Gastrocnemius medialis (tissue), 4 donors: Measurements from ENCODE around the gene ZNF362. TPM values are rescaled to one million over a fixed set of nuclear protein-coding genes. Genes with fewer than 3 reads are reported as not detected.

Experiments used
- ATAC-seq, 2 donors: fragments of 150-250 bp; one replicate each; pipeline ENCODE4 v1.9.1; 2016
- DNase-seq, 2 donors: peaks; one replicate each; pipeline ENCODE4 v3.0.0-alpha.2; 2019
- H3K27ac ChIP-seq, 4 donors: fragments of 200-600 bp; sonication (generic); 1 replicate in 1 of 4; 2 replicates in 3 of 4; pipeline ENCODE4 v1.5.1; 2016 to 2018; ENCODE audit warnings: mild to moderate bottlenecking in 2 of 4, moderate library complexity in 1 of 4
- H3K27me3 ChIP-seq, 3 donors: fragments of 200-600 bp; sonication (generic) in 2 of 3; 1 replicate in 1 of 3; 2 replicates in 2 of 3; pipeline versions ENCODE4 v1.5.1 to v1.6.0; 2016 to 2019; ENCODE audit warnings: mild to moderate bottlenecking in 1 of 3, moderate library complexity in 1 of 3
- H3K36me3 ChIP-seq, 2 donors: fragments of 200-600 bp; sonication (generic) in 1 of 2; one replicate each; pipeline ENCODE4 v1.5.1; 2017 to 2018
- H3K4me1 ChIP-seq, 2 donors: fragments of 200-600 bp; sonication (generic) in 1 of 2; one replicate each; pipeline ENCODE4 v1.5.1; 2016 to 2017; ENCODE audit warnings: mild to moderate bottlenecking in 2 of 2
- H3K4me3 ChIP-seq, 4 donors: fragments of 200-600 bp; sonication (generic) in 3 of 4; 1 replicate in 1 of 4; 2 replicates in 3 of 4; pipeline ENCODE4 v1.5.1; 2016 to 2019; ENCODE audit warnings: mild to moderate bottlenecking in 2 of 4
- H3K9me3 ChIP-seq, 3 donors: fragments of 200-600 bp; sonication (generic) in 2 of 3; 1 replicate in 1 of 3; 2 replicates in 2 of 3; pipeline ENCODE4 v1.5.1; 2016 to 2019
- CTCF ChIP-seq, 5 experiments: fragments of 450-650 bp in 3 of 5; fragments of 200-600 bp in 2 of 5; sonication (generic) in 2 of 5; IDR thresholded peaks in 4 of 5; conservative IDR thresholded peaks in 1 of 5; 1 replicate in 4 of 5; 2 replicates in 1 of 5; pipeline ENCODE4 v1.5.1; 2016 to 2019; ENCODE audit warnings: antibody characterized with exemption in 5 of 5, mild to moderate bottlenecking in 3 of 5, moderate library complexity in 3 of 5
- POLR2A ChIP-seq, 2 donors: fragments of 450-650 bp; IDR thresholded peaks; one replicate each; pipeline ENCODE4 v1.6.1; 2017; ENCODE audit warnings: antibody characterized with exemption in 2 of 2, mild to moderate bottlenecking in 2 of 2, moderate library complexity in 2 of 2
- in situ Hi-C, 4 donors: fragments of 200-750 bp; cut with MboI; loops; one replicate each; pipeline versions ENCODE4 v1.15.0 to v1.8.0; 2017; ENCODE audit warnings: low sequenced_read_pairs in 4 of 4
- intact Hi-C: fragments of 100-400 bp; cut with DNase I; formaldehyde crosslinking; loops from one replicate; pipeline ENCODE4 v1.15.1; 2023; ENCODE audit warnings: low total_unique reads
- total RNA-seq, 4 donors: library from RNA; depleted of rRNA; stranded (reverse); fragments of >200 nt; gene quantifications; one replicate each; pipeline versions ENCODE4 v1.1.0 to v1.2.3, GENCODE V29; 2016

ZNF362 gene
- total RNA-seq, 4 donors from 2014 or later = 6.4 to 19.2 (median 17.7) TPM

GRCh38 chr1:33339413-33339812 lies 83.1 kb downstream of the ZNF362 start:
- peak overlapping the region; percentile 94 to 99 (median 98) for H3K27ac ChIP-seq
- H3K27me3 ChIP-seq = no peaks in the 10 kb centered on the region
- H3K36me3 ChIP-seq = no peaks in the 10 kb centered on the region
- H3K4me3 ChIP-seq = peak overlapping the region; percentile 26 to 53 (median 46)
- peak in 1 of 2 donors; percentile 76 for DNase-seq
- in situ Hi-C loops (no loop called here), intact Hi-C loops (loop anchor here (5.0 kb wide), 1 partner anchor 302 kb away; the partner anchor contains the start of gene AK2)
- ATAC-seq = peak; percentile 9 to 19
- no peaks in the 10 kb centered on the region for H3K9me3 ChIP-seq
- TF ChIP-seq CTCF (IDR thresholded peaks at IDR 0.05 in 4 of 5, conservative IDR thresholded peaks at IDR 0.05 in 1 of 5) (peak in 2 of 5 experiments; percentile 14 to 46), POLR2A (IDR thresholded peaks at IDR 0.05) (no peak)
- peaks cover 96 to 97% of the 10 kb centered on the region in 2 donors for H3K4me1 ChIP-seq

GRCh38 chr1:33341190-33341589 lies 84.9 kb downstream of the ZNF362 start:
- DNase-seq (no peak), ATAC-seq (no peak)
- intact Hi-C loops (no loop called here), in situ Hi-C loops (no loop called here)
- Histone ChIP-seq H3K4me3 (peak overlapping the region; percentile 12 to 53 (median 47)), H3K27me3 (no peaks in the 10 kb centered on the region), H3K27ac (peak overlapping the region; percentile 94 to 99 (median 98)), H3K4me1 (peaks cover 96 to 97% of the 10 kb centered on the region in 2 donors), H3K36me3 (no peaks in the 10 kb centered on the region), H3K9me3 (no peaks in the 10 kb centered on the region)
- TF ChIP-seq POLR2A (IDR thresholded peaks at IDR 0.05) = no peak
- TF ChIP-seq CTCF (IDR thresholded peaks at IDR 0.05 in 4 of 5, conservative IDR thresholded peaks at IDR 0.05 in 1 of 5) = no peak

GRCh38 chr1:33342041-33342723 lies 85.9 kb downstream of the ZNF362 start:
- Histone ChIP-seq H3K4me1 (peaks cover 90 to 96% of the 10 kb centered on the region in 2 donors), H3K9me3 (no peaks in the 10 kb centered on the region), H3K4me3 (peak overlapping the region; percentile 42 to 53 (median 48)), H3K27me3 (no peaks in the 10 kb centered on the region), H3K36me3 (no peaks in the 10 kb centered on the region), H3K27ac (peak overlapping the region; percentile 94 to 99 (median 98))
- ATAC-seq (peak; percentile 42 to 67), DNase-seq (peak; percentile 93 to 97)
- in situ Hi-C loops (no loop called here), intact Hi-C loops (no loop called here)
- TF ChIP-seq CTCF (IDR thresholded peaks at IDR 0.05 in 4 of 5, conservative IDR thresholded peaks at IDR 0.05 in 1 of 5) (peak in 2 of 5 experiments; percentile 4 to 23), POLR2A (IDR thresholded peaks at IDR 0.05) (peak; percentile 53 to 90)

GRCh38 chr1:33343539-33343938 lies 87.2 kb downstream of the ZNF362 start:
- Histone ChIP-seq H3K4me3 (peak overlapping the region in 1 of 4 donors; percentile 83), H3K27me3 (no peaks in the 10 kb centered on the region), H3K4me1 (peaks cover 77 to 89% of the 10 kb centered on the region in 2 donors), H3K9me3 (no peaks in the 10 kb centered on the region), H3K36me3 (no peaks in the 10 kb centered on the region), H3K27ac (peak overlapping the region; percentile 94 to 99 (median 98))
- TF ChIP-seq POLR2A (IDR thresholded peaks at IDR 0.05) (peak; percentile 67 to 78), CTCF (IDR thresholded peaks at IDR 0.05 in 4 of 5, conservative IDR thresholded peaks at IDR 0.05 in 1 of 5) (no peak)
- peak; percentile 14 to 29 for ATAC-seq
- intact Hi-C loops (no loop called here), in situ Hi-C loops (no loop called here)
- DNase-seq = peak; percentile 59 to 72
